ENCODE measurements around the gene MXRA8. TPM values are rescaled to one million over a fixed set of nuclear protein-coding genes. Genes with fewer than 3 reads are reported as not detected.
A peak's percentile ranks its signal among the peaks of the same experiment; 100 is the strongest.

MXRA8 gene
- total RNA-seq, 2 donors from 2014 or later, result 28.3 to 29.2 TPM

DNA sequence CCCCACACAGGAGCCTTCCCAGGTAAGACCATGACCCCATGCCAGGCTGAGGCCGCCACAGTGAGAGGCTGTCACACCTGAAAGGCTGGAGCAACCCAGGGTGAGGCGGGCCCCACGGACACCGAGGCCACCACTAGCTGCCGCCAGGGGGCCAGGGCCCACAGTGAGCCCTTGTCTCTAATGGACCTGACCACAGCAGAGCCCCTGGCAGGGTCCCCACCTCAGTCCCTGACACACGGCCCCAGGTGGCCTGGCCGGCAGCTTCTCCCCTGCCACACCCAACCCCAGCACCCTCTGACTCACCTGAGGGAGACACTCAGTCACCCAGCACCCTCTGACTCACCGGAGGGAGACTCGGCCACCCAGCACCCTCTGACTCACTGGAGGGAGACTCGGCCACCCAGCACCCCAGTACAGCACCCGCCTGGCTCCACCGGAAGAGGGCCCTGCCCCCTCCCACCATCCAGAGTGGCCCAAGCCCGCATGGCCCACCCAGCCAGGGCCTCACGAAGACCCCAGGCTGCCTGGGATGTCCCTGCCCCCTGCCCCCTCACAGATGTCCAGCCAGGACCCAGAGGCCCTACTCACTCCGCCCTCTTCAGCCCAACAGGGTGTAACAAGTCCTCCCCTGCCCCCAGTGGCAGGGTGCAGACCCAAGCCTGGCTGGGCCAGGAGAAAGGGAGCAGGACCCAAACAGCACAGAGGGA lies 13.5 kb downstream of the MXRA8 start:
- Mint-ChIP-seq H3K4me3 (no peak overlapping the region), H3K36me3 (ENCODE audit: low read depth) (peaks cover 15% of the 10 kb centered on the region), H3K4me1 (peaks cover 2% of the 10 kb centered on the region), H3K27me3 (ENCODE audit: insufficient read depth) (no peaks in the 10 kb centered on the region), H3K9me3 (no peaks in the 10 kb centered on the region), H3K27ac (no peak overlapping the region)
- H3K4me3 ChIP-seq (ENCODE audit: low read length), result no peak overlapping the region
- peaks cover 5% of the 10 kb centered on the region for H3K4me1 ChIP-seq (ENCODE audit: control insufficient read depth, insufficient read depth, low read length)
- no peaks in the 10 kb centered on the region for H3K9me3 ChIP-seq (ENCODE audit: control insufficient read depth, low read length)
- 88 to 91% methylated on average over 11 to 15 of the region's 15 CpGs for WGBS, 2 experiments (ENCODE audit: insufficient coverage in 1 of 2, insufficient read length in 1 of 2)
- peaks cover 14% of the 10 kb centered on the region for H3K36me3 ChIP-seq (ENCODE audit: control insufficient read depth, insufficient read depth, low read length)
- H3K9ac ChIP-seq (ENCODE audit: extremely low read depth, low read length, poor library complexity, severe bottlenecking), result no peak overlapping the region
- no peaks in the 10 kb centered on the region for H3K27me3 ChIP-seq (ENCODE audit: control insufficient read depth, insufficient read depth, low read length, poor library complexity, severe bottlenecking)
- TF ChIP-seq, protein P1, sequence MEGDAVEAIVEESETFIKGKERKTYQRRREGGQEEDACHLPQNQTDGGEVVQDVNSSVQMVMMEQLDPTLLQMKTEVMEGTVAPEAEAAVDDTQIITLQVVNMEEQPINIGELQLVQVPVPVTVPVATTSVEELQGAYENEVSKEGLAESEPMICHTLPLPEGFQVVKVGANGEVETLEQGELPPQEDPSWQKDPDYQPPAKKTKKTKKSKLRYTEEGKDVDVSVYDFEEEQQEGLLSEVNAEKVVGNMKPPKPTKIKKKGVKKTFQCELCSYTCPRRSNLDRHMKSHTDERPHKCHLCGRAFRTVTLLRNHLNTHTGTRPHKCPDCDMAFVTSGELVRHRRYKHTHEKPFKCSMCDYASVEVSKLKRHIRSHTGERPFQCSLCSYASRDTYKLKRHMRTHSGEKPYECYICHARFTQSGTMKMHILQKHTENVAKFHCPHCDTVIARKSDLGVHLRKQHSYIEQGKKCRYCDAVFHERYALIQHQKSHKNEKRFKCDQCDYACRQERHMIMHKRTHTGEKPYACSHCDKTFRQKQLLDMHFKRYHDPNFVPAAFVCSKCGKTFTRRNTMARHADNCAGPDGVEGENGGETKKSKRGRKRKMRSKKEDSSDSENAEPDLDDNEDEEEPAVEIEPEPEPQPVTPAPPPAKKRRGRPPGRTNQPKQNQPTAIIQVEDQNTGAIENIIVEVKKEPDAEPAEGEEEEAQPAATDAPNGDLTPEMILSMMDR (conservative IDR thresholded peaks at IDR 0.05), result peak; percentile 75
- no peak overlapping the region for H3K27ac ChIP-seq (ENCODE audit: low read depth, low read length)
- DNase-seq, result peak; percentile 82

DNA sequence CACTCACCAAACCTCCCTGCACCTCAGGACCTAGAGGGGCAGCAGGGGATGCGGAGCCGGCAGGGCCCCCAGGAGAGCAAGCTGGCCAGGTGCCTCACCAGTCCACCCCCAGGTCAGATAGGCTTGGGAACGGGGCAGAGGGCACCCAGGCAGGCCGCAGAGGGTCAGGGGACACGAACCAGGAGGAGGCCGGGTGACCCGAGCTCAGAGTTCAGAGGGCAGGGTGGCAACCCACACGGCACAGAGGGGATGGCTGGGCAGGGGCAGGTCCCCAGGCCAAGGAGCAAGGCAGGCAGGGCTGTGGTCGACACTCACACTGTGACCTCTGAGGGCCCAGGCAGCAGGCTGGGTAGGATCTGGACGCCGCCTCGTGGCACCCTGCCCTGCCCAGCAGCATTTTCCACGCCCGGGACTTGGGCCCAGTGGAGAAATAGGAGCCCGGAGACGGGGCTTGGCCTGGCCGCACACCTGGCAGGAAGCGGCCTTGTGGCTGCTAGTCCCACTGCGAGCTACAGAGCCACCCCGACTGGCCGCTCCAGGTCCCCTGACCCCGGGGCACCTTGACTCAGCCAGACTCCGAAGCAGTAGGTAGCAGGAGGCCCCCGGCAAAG lies 14.4 kb downstream of the MXRA8 start:
- Histone ChIP-seq H3K27me3 (ENCODE audit: control insufficient read depth, insufficient read depth, low read length, poor library complexity, severe bottlenecking) (no peaks in the 10 kb centered on the region), H3K4me3 (ENCODE audit: low read length) (no peak overlapping the region), H3K4me1 (ENCODE audit: control insufficient read depth, insufficient read depth, low read length) (peaks cover 5% of the 10 kb centered on the region), H3K36me3 (ENCODE audit: control insufficient read depth, insufficient read depth, low read length) (peaks cover 14% of the 10 kb centered on the region), H3K9ac (ENCODE audit: extremely low read depth, low read length, poor library complexity, severe bottlenecking) (no peak overlapping the region), H3K9me3 (ENCODE audit: control insufficient read depth, low read length) (no peaks in the 10 kb centered on the region), H3K27ac (ENCODE audit: low read depth, low read length) (no peak overlapping the region)
- no peaks in the 10 kb centered on the region for H3K27me3 Mint-ChIP-seq (ENCODE audit: insufficient read depth)
- H3K4me3 Mint-ChIP-seq, result no peak overlapping the region
- TF ChIP-seq, protein P1 (conservative IDR thresholded peaks at IDR 0.05), result no peak
- DNase-seq, result no peak
- H3K9me3 Mint-ChIP-seq, result no peaks in the 10 kb centered on the region
- 93 to 95% methylated on average over 10 to 24 of the region's 24 CpGs for WGBS, 2 experiments (ENCODE audit: insufficient coverage in 1 of 2, insufficient read length in 1 of 2)
- H3K36me3 Mint-ChIP-seq (ENCODE audit: low read depth), result peaks cover 18% of the 10 kb centered on the region
- no peak overlapping the region for H3K27ac Mint-ChIP-seq
- peaks cover 2% of the 10 kb centered on the region for H3K4me1 Mint-ChIP-seq

DNA sequence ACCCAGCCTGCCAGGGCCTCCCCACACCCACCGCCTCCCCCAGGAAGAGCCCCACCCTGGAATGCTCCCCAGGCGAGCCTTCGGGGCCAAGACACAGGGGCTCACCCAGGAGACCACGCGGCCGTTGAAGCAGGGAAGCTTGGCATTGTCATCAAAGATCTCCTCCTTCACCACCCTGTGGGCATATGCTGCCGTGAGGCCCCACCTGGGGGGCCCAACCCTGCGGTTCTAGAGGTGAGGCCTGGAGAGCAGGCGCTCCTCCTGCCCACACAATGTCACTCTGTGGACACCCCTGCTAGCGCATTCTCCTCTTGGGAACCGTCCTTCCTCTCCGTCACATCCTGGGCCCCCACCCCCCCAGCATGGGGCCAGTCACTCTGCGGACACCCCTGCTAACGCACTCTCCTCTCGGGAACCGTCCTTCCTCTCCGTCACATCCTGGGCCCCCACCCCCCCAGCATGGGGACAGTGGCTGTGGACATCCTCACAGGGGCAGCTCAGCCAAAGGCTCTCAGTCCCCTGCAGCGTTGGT lies 15.7 kb downstream of the MXRA8 start:
- DNase-seq, result no peak
- H3K27ac ChIP-seq (ENCODE audit: low read depth, low read length), result no peak overlapping the region
- H3K27me3 Mint-ChIP-seq (ENCODE audit: insufficient read depth), result no peaks in the 10 kb centered on the region
- no peaks in the 10 kb centered on the region for H3K9me3 Mint-ChIP-seq
- H3K4me3 ChIP-seq (ENCODE audit: low read length), result no peak overlapping the region
- peaks cover 22% of the 10 kb centered on the region for H3K36me3 Mint-ChIP-seq (ENCODE audit: low read depth)
- WGBS, 2 experiments (ENCODE audit: insufficient coverage in 1 of 2, insufficient read length in 1 of 2), result 94 to 95% methylated on average over 10 to 18 of the region's 18 CpGs
- no peaks in the 10 kb centered on the region for H3K27me3 ChIP-seq (ENCODE audit: control insufficient read depth, insufficient read depth, low read length, poor library complexity, severe bottlenecking)
- no peak overlapping the region for H3K9ac ChIP-seq (ENCODE audit: extremely low read depth, low read length, poor library complexity, severe bottlenecking)
- H3K4me1 Mint-ChIP-seq, result no peaks in the 10 kb centered on the region
- peaks cover 14% of the 10 kb centered on the region for H3K36me3 ChIP-seq (ENCODE audit: control insufficient read depth, insufficient read depth, low read length)
- no peak overlapping the region for H3K27ac Mint-ChIP-seq
- H3K4me1 ChIP-seq (ENCODE audit: control insufficient read depth, insufficient read depth, low read length), result peaks cover 5% of the 10 kb centered on the region
- no peaks in the 10 kb centered on the region for H3K9me3 ChIP-seq (ENCODE audit: control insufficient read depth, low read length)
- H3K4me3 Mint-ChIP-seq, result no peak overlapping the region
- TF ChIP-seq, protein P1 (conservative IDR thresholded peaks at IDR 0.05), result no peak

All from endodermal cell (in vitro differentiated cells).